ENCODE measurements around the gene AZIN2. TPM values are rescaled to one million over a fixed set of nuclear protein-coding genes. Genes with fewer than 3 reads are reported as not detected.
A peak's percentile ranks its signal among the peaks of the same experiment; 100 is the strongest.

AZIN2 gene
- total and polyA plus RNA-seq, 9 of the 15 experiments (the other 6 are each of a cell fraction or from before 2014, with no cell fraction given), result 0.06 to 0.91 (median 0.42) TPM; not detected in 2

DNA sequence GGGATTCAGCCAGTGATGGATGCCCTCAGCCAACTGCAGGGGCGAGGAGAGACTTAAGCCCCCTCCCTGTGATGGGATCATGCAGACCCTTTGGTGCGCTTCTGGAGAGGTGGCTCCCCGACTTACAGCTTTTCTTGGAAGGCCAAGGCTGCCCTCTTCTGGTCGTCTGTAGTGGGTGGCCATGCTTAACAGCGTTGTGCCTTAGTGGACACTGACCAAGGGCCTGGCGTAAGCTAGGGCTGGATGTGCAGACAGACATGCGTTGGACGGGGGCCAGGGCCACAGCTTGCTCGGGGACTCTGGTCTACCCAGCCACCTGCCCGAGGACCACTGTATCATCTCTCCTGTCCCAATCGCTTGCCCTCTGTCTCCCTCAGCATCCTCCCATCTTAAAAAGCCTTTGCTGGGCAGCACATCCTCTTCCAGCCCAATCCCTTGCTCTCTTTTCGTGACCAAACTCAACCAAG lies 5.5 kb downstream of the AZIN2 start:
- H3K36me3 ChIP-seq (ENCODE audit: control insufficient read depth, insufficient read depth, low read length), result no peaks in the 10 kb centered on the region
- 1% methylated on average over 12 of the region's 12 CpGs for WGBS (ENCODE audit: insufficient coverage, low coverage, missing lambda C conversion rate)
- no peak for TF ChIP-seq NFATC3 (IDR thresholded peaks at IDR 0.05)
- TF ChIP-seq FOXJ2 (tag; IDR thresholded peaks at IDR 0.05), result no peak
- TF ChIP-seq, protein P1, sequence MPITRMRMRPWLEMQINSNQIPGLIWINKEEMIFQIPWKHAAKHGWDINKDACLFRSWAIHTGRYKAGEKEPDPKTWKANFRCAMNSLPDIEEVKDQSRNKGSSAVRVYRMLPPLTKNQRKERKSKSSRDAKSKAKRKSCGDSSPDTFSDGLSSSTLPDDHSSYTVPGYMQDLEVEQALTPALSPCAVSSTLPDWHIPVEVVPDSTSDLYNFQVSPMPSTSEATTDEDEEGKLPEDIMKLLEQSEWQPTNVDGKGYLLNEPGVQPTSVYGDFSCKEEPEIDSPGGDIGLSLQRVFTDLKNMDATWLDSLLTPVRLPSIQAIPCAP (CRISPR knock-in tag; IDR thresholded peaks at IDR 0.05; ENCODE audit: borderline replicate concordance), result no peak
- TF ChIP-seq, protein P2, sequence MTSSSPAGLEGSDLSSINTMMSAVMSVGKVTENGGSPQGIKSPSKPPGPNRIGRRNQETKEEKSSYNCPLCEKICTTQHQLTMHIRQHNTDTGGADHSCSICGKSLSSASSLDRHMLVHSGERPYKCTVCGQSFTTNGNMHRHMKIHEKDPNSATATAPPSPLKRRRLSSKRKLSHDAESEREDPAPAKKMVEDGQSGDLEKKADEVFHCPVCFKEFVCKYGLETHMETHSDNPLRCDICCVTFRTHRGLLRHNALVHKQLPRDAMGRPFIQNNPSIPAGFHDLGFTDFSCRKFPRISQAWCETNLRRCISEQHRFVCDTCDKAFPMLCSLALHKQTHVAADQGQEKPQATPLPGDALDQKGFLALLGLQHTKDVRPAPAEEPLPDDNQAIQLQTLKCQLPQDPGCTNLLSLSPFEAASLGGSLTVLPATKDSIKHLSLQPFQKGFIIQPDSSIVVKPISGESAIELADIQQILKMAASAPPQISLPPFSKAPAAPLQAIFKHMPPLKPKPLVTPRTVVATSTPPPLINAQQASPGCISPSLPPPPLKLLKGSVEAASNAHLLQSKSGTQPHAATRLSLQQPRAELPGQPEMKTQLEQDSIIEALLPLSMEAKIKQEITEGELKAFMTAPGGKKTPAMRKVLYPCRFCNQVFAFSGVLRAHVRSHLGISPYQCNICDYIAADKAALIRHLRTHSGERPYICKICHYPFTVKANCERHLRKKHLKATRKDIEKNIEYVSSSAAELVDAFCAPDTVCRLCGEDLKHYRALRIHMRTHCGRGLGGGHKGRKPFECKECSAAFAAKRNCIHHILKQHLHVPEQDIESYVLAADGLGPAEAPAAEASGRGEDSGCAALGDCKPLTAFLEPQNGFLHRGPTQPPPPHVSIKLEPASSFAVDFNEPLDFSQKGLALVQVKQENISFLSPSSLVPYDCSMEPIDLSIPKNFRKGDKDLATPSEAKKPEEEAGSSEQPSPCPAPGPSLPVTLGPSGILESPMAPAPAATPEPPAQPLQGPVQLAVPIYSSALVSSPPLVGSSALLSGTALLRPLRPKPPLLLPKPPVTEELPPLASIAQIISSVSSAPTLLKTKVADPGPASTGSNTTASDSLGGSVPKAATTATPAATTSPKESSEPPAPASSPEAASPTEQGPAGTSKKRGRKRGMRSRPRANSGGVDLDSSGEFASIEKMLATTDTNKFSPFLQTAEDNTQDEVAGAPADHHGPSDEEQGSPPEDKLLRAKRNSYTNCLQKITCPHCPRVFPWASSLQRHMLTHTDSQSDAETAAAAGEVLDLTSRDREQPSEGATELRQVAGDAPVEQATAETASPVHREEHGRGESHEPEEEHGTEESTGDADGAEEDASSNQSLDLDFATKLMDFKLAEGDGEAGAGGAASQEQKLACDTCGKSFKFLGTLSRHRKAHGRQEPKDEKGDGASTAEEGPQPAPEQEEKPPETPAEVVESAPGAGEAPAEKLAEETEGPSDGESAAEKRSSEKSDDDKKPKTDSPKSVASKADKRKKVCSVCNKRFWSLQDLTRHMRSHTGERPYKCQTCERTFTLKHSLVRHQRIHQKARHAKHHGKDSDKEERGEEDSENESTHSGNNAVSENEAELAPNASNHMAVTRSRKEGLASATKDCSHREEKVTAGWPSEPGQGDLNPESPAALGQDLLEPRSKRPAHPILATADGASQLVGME (CRISPR knock-in tag; IDR thresholded peaks at IDR 0.05), result no peak
- TF ChIP-seq, protein P3, sequence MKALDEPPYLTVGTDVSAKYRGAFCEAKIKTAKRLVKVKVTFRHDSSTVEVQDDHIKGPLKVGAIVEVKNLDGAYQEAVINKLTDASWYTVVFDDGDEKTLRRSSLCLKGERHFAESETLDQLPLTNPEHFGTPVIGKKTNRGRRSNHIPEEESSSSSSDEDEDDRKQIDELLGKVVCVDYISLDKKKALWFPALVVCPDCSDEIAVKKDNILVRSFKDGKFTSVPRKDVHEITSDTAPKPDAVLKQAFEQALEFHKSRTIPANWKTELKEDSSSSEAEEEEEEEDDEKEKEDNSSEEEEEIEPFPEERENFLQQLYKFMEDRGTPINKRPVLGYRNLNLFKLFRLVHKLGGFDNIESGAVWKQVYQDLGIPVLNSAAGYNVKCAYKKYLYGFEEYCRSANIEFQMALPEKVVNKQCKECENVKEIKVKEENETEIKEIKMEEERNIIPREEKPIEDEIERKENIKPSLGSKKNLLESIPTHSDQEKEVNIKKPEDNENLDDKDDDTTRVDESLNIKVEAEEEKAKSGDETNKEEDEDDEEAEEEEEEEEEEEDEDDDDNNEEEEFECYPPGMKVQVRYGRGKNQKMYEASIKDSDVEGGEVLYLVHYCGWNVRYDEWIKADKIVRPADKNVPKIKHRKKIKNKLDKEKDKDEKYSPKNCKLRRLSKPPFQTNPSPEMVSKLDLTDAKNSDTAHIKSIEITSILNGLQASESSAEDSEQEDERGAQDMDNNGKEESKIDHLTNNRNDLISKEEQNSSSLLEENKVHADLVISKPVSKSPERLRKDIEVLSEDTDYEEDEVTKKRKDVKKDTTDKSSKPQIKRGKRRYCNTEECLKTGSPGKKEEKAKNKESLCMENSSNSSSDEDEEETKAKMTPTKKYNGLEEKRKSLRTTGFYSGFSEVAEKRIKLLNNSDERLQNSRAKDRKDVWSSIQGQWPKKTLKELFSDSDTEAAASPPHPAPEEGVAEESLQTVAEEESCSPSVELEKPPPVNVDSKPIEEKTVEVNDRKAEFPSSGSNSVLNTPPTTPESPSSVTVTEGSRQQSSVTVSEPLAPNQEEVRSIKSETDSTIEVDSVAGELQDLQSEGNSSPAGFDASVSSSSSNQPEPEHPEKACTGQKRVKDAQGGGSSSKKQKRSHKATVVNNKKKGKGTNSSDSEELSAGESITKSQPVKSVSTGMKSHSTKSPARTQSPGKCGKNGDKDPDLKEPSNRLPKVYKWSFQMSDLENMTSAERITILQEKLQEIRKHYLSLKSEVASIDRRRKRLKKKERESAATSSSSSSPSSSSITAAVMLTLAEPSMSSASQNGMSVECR (CRISPR knock-in tag; IDR thresholded peaks at IDR 0.05), result no peak
- TF ChIP-seq KDM2B (CRISPR knock-in tag; IDR thresholded peaks at IDR 0.05), result no peak

More for the DNA sequence above, 5.5 kb downstream of the AZIN2 start:
- Histone ChIP-seq H3K9ac (ENCODE audit: insufficient read depth in 1 of 2, low read depth in 2 of 2, low read length in 2 of 2) (no peak overlapping the region), H3K4me3 (no peak overlapping the region), H3K27me3 (ENCODE audit: control insufficient read depth in 2 of 2, insufficient read depth in 2 of 2, low read length in 2 of 2) (peaks cover 23 to 50% of the 10 kb centered on the region in 2 experiments; a peak in 4 of 5 replicates), H3K4me2 (ENCODE audit: insufficient read depth, low read length) (no peak overlapping the region), H3K4me1 (replicated peaks in 1 of 2; ENCODE audit: control insufficient read depth in 2 of 2, insufficient read depth in 2 of 2, low read length in 2 of 2) (peaks cover 6 to 7% of the 10 kb centered on the region in 2 experiments; a peak in 3 of 5 replicates), H2AFZ (ENCODE audit: low read depth, low read length) (no peak overlapping the region), H4K20me1 (replicated peaks; ENCODE audit: control insufficient read depth, insufficient read depth, low read length) (peaks cover 26% of the 10 kb centered on the region), H3K27ac (ENCODE audit: extremely low read depth, low read depth, low read length) (no peak overlapping the region), H3K79me2 (ENCODE audit: control insufficient read depth, insufficient read depth, low read length) (no peaks in the 10 kb centered on the region), H3K9me3 (replicated peaks; ENCODE audit: control insufficient read depth, insufficient read depth, low read depth, low read length) (no peaks in the 10 kb centered on the region), H3K9me1 (ENCODE audit: control insufficient read depth, insufficient read depth, low read length) (peaks cover 5% of the 10 kb centered on the region)
- POLR2A ChIA-PET, result interaction anchor here (0.6 to 1.5 kb wide), 6 partner anchors 77 to 265 kb away, joined by 3 to 7 read pairs (median 4); partner anchors contain the start of gene RNF19B
- intact Hi-C loops (cut with micrococcal nuclease) (loop anchor here (1.0 to 10.0 kb wide), 3 partner anchors 153 to 684 kb away; no protein-coding TSS in a partner anchor), in situ Hi-C loops (cut with MboI) (no loop called here)
- ATAC-seq (peak; percentile 95), FAIRE-seq (peak; percentile 93), DNase-seq (ENCODE audit: extremely low read depth in 1 of 4, low spot score in 3 of 4) (peak; percentile 56 to 85 (median 60))
- BruUV-seq (replicated peaks), result no TSS peak
- CTCF ChIA-PET (ENCODE audit: low intra/inter-chr PET ratio), result interaction anchor here (0.6 to 2.2 kb wide), 8 partner anchors 9 to 1410 kb away, joined by 3 to 29 read pairs (median 6); no protein-coding TSS in a partner anchor

Measured in K562 (cell line).